Measurements from ENCODE around the gene KIZ.

The KIZ gene

DNA sequence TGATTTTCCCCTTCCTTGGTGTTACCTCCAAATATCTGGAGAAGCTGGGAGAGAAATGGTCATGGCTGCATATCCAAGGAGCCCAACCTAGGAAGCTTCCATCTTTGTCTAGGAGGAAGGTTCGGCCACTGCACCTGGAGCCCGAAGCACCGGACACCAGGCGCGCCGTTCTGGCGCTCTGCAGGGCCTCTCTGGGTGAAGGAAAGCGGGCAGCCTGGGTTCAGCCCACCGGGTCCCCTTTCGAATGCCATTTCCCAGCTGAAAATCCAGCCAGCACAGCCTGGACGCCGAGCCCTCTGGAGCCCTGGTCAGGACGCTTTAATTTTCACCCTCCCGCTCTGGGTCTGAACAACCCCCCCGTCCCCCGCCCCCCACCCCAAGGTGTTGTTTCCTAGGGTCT lies 21.0 kb upstream of the KIZ start:
- DNase-seq (ENCODE audit: low read depth in 2 of 2): no peak

DNA sequence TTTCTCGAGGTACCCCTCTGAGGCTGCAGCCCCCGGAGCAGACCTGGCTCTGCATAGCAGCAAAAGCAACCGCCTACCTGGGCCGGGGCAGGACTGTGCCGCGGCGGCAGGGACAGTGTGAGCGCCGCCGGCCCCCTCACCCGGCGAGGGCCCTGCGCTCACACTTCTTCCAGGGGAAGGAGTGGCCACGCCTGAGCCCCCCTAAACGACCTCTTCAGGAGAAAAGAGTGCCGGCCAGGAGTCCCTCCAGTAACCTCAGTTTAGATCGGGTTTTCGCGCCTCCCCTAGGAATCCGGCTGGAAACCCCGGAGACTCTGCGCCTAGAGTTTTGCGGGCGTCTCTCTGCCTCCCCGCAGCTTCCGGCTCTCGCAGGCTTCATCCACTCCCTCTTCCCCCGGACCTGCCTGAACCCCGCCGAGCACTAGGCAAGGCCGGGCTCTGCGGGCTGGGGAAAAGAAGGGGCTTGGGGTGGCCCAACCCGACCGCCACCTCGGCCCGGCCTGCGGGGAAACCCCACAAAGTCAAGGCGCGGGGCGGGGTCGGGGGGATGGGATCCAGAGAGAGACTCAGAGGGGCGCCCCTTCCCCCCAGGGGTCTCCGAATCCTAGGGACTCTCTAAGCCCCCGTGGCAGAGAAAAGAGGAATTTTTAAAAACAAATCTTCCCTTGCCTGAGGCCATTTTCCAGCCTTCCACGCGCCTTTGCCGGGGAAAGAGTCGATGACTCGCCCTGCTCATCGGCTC lies 20.3 kb upstream of the KIZ start:
- DNase-seq (ENCODE audit: low read depth in 2 of 2): no peak

DNA sequence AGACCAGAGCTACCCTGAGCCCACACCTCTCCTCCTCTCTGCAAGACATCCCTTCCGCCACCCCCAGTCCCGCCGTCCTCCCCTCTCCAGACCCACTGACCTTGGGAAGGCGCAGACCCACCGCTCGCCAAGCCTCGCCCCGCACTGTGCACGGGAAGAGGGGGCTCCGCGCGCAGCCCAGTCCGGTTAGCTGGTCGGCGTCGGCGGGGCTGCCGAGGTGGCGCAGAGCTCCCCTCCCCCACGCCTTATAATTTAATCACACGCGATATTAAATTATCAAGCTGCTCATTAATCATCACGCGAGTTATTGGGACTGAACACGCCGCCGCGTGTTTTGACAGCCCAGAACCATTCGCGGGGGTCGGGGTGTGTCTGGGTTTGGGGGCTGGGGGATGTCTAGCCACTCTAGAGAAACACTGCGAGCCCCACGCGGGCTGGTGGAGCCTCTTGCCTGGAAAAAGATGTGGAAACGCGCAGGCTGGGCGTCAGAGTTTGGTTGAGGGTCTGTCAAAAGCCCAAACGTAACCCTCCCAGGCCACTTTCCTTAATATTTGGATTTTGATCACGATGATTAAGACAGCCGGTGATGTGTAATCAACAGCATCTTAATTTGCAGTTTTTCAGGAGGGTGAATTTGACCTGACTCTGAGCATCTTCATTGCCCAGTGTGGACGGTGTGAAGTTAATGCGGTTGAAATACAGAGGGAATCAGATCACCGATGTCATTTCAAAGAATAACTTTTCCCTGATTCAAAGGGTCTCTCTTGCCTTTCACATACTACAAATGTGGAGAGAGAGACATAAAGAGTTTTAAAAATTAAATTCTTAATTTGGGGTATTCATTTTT lies 19.5 kb upstream of the KIZ start, which contains the start of gene LINC00237:
LINC00237 (minus strand) TSS at position 188 of the 847 bp plus-strand sequence.
- no peak for DNase-seq (ENCODE audit: low read depth in 2 of 2)

DNA sequence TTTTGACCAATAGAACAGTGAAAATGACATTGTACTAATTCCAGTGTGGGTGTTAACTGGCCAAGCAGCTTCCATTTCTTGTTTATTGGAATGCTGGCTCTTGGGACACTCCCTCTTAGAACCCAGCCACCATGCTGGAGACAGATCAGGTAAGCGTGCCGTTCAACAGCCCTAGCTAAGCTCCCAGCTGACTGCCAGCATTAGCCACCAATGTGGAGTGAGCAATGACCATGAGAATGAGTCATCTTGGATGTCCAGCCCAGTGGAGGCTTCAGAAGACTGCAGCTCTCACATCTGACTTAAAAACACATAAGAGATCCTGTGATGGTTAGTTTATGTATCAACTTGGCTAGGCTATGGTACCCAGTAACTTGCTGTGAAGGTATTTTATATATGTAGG lies 16.7 kb upstream of the KIZ start:
- DNase-seq (ENCODE audit: low read depth in 2 of 2): no peak

DNA sequence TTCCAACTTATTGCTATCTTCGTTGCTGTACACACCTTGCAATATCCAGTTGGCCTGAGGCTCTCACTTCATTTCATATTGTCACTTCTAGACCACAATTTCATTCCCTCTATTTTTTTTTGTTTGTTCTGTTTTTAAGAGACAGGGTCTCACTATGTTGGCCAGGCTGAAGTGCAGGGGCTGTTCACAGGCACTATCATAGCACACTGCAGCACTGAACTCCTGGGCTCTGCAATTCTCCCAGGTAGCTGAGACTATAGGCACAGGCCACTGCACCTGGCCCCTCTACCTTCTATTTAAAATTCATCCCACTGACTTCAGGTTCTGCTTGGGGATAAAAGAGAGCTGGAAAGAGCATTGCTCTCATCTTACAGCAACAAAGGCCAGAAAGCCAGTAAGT lies 15.1 kb upstream of the KIZ start:
- DNase-seq (ENCODE audit: low read depth in 2 of 2): no peak

GRCh38 chr20:21111416-21111815 lies 14.5 kb upstream of the KIZ start:
- DNase-seq (ENCODE audit: low read depth in 2 of 2): no peak

GRCh38 chr20:21113697-21114096 lies 12.2 kb upstream of the KIZ start:
- no peak for DNase-seq (ENCODE audit: low read depth in 2 of 2)

DNA sequence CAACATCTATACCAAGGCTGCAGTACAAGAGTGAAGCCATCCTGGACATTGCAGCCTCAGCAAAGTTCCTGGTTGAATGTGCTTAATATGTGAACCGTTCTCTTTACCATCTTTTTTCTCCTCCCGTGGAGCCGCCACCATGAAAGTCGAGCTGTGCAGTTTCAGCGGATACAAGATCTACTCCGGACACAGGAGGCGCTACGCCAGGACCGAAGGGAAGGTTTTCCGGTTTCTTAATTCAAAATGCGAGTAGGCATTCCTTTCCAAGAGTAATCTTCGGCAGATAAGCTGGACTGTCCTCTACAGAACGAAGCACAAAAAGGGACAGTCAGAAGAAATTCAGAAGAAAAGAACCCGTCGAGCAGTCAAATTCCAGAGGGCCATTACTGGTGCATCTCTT lies 11.3 kb upstream of the KIZ start:
- no peak for DNase-seq (ENCODE audit: low read depth in 2 of 2)

DNA sequence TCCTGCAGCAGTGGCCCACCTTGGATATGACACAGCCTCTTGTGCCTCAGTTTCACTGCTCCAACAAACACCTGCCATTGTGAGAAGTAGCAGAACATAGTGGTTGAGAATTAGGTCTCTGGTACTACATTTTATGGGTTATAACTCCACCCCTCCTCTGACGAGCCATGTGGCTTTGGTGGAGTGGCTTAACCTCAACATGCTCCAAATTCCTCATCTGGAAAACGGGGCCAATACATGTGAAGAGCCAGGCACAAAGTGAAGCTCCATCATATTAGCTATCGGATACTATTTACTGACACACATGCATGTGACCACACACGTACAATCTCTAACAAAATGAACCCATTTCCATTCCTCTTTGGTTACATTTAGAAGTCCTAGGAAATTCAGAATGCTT lies 8.4 kb upstream of the KIZ start:
- no peak for DNase-seq (ENCODE audit: low read depth in 2 of 2)

DNA sequence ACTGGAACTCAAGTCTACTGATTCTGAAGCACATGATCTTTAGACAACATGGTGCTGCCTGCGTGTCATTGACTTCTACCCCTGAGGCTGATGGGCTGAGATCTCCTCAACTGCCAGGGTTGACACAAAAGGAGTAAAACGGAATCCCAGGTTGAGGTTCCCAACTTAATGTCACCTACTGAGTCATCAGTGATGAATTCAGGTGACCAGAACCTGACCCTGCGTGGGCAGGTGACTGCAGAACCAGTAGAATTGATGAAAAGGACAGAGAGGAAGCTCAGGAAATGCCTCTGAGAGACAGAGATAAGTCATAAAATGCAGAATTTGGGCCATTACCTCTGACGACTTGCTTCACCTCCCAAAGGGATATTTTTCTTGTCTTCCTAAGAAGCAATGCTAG lies 7.7 kb upstream of the KIZ start:
- DNase-seq (ENCODE audit: low read depth in 2 of 2): no peak

GRCh38 chr20:21118782-21119181 lies 7.1 kb upstream of the KIZ start:
- no peak for DNase-seq (ENCODE audit: low read depth in 2 of 2)

DNA sequence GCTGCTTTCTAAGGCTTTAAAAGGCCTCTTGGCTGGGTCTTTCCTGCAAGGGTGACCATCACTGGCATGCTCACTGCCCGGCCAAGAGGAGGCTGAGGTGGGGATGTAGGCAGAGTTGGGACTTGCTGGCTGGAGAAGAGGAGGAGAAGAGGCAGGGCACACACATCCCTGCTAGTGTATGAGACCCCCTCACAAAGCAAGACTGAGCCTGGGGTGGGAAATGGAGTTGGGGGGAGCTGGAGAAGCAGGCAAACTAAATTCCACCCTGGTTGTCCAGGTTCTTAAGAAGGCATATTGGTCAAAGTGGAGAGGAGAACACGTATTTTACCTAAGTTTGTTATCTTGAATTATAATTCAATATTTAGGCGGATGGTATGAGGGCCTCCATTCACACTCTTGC lies 1.7 kb upstream of the KIZ start:
- DNase-seq (ENCODE audit: low read depth in 2 of 2): no peak

- no peak for DNase-seq (ENCODE audit: low read depth in 2 of 2)
These were observed 622 bp upstream of the KIZ start for GRCh38 chr20:21125072-21125848.

DNA sequence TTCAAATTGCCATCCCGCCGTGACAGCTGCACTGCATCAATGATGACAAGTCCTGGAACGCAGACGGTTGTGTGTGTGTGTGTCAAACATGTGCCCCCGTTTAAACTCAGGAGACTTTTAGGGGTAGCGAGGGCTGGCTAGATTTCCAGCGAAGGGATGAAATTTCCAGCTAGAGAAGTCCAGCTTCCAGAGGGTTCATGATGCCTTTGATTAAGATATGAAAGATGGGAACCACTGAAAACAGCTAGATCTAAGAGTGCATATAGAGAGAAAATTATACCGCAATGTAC lies 644 bp downstream of the KIZ start:
- DNase-seq (ENCODE audit: low read depth in 2 of 2): no peak

- no peak for DNase-seq (ENCODE audit: low read depth in 2 of 2)
These were observed 1.5 kb downstream of the KIZ start for GRCh38 chr20:21127201-21127981.

DNA sequence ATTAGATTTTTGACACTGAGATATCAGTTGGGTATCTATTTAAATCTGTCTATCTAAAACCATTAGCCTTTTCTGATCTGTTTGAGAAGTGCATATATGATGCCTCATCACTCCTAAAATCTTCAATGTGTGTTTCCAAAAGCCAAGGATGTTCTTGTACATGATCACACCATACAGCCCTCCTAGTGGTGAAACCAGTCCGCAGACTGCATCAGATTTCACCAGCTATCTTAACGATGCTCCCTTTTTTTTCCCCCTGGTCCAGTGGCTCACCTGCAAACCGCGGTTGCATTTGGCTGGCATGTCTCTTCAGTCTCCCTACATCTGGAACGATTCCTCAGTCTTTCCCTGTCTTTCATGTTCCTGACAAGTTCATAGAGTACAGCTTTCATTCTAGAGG lies 4.0 kb downstream of the KIZ start:
- no peak for DNase-seq (ENCODE audit: low read depth in 2 of 2)

DNA sequence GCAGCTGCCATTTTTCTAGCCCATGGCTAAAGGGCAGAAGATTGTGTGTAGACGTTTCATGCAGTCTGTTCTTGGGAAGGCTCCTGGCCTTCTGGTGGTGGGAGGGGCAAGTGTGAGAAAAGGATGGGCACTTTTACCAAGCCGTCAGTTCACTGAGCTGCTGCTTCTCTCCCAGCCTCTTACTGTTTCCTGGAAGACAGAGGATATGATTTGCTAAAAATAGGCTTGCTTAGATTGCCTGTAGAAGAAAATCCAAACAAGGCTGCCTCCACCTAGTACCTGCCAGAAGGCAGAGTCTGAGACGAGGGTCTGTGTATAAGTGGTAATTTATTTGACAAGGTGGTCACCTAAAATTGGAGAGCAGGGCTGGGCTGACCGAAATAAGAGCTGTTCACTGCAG lies 7.5 kb downstream of the KIZ start:
- DNase-seq (ENCODE audit: low read depth in 2 of 2): no peak

DNA sequence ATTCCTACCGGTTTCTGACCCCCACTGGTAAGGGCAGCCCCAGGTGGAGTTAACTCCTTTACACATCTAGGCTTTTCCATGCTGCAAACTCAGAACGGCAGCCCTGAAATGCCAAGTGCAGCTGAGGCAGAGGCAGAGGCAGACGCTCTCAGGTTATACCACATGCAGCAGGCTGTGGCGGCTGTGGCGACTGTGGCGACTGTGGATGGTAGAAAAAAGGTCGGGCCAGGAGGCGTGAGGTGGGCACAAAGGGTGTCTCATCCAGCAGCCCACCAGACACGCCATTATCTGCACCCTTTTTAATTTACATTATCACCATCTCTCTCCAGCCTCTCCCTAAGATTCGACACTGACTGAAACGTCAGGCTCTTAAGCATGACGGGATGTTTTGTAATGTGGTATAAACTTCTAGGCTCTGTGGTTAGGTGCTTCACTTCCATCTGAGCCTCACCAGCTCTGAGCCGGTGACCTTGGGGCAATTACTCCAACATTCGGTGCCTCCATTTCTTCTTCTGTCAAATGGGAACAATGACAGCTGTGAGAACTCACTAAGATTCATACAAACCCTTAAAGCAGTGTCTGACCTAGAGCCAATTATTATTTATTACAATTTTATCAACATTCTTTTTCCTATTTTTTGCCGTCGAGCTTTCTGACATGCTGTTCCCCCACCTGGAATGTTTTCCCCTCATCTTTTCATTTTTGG lies 8.2 kb downstream of the KIZ start:
- DNase-seq (ENCODE audit: low read depth in 2 of 2): no peak

- no peak for DNase-seq (ENCODE audit: low read depth in 2 of 2)
These were observed 9.1 kb downstream of the KIZ start for GRCh38 chr20:21134883-21135493.

DNA sequence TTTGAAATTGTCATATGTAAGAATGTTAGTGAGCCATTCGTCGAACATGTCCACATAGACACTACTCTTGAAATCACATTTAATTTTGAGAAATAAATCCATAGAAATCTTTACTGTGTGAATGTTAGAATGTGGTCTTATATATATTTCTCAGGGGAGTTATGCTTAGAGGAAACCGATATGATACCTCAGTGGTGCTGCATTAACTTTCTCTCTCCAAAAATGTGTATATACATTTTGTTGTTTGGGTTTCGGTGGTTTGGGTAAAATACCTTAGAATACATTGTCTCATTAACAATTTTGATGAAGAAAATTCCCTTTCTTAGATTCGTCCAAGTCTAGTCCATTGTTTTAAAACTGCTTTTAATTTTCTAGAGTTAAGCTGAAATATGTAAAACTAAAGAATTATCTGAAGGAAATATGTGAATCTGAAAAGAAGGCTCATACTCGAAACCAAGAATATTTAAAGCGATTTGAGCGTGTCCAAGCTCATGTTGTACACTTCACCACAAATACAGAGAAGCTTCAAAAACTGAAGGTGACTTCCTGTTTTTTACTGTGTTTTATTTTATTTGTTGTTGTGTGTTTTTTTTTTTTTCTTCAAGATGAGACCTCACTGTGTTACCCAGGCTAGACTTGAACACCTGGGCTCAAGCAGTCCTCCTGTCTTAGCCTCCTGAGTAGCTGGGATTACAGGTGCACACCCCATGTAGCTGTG lies 10.3 kb downstream of the KIZ start:
- no peak for DNase-seq (ENCODE audit: low read depth in 2 of 2)

Measured in stimulated activated CD8-positive, alpha-beta memory T cell treated with anti-CD3 and anti-CD28 coated beads, Interleukin-2, amount 100 ng/mL, for 1 hour (primary cell).